Mesendoderm (in vitro differentiated cells): ENCODE measurements around the gene B9D1.
A peak's percentile ranks its signal among the peaks of the same experiment; 100 is the strongest.

ENCODE experiments used
- DNase-seq: peaks from one replicate; pipeline ENCODE4 v3.0.0; 2013
- H2AK5ac ChIP-seq: 2 replicates; pipeline ENCODE4 v1.6.1; 2013; ENCODE audit warnings: low read length, inconsistent platforms
- H2BK120ac ChIP-seq: 2 replicates; pipeline ENCODE4 v1.6.1; 2013; ENCODE audit warnings: low read depth, mild to moderate bottlenecking, low read length, moderate library complexity, mixed read lengths
- H2BK15ac ChIP-seq: replicated peaks from 2 replicates; pipeline ENCODE4 v1.6.1; 2013; ENCODE audit warnings: low read depth, mild to moderate bottlenecking, moderate library complexity
- H2BK5ac ChIP-seq: 2 replicates; pipeline ENCODE4 v1.6.1; 2013; ENCODE audit warnings: low read length, inconsistent platforms
- H3K18ac ChIP-seq: 2 replicates; pipeline ENCODE4 v1.6.1; 2013; ENCODE audit warnings: mild to moderate bottlenecking, low read length, mixed read lengths
- H3K23ac ChIP-seq: one replicate; pipeline ENCODE4 v1.6.1; 2013; ENCODE audit warnings: low read length
- H3K27ac ChIP-seq: 2 replicates; pipeline ENCODE4 v1.5.1; 2013; ENCODE audit warnings: low read depth, mild to moderate bottlenecking, inconsistent platforms, low read length, moderate library complexity
- H3K27me3 ChIP-seq: 2 replicates; pipeline ENCODE4 v1.6.1; 2013; ENCODE audit warnings: low read length, control low read depth, mild to moderate bottlenecking, inconsistent platforms; ENCODE audit not compliant: insufficient read depth, poor library complexity
- H3K36me3 ChIP-seq: 2 replicates; pipeline ENCODE4 v1.6.1; 2013; ENCODE audit warnings: low read length, inconsistent platforms; ENCODE audit not compliant: control insufficient read depth, insufficient read depth
- H3K4ac ChIP-seq: one replicate; pipeline ENCODE4 v1.6.1; 2013; ENCODE audit warnings: low read depth, mild to moderate bottlenecking, low read length, moderate library complexity
- H3K4me1 ChIP-seq: 2 replicates; pipeline ENCODE4 v1.6.1; 2013; ENCODE audit warnings: low read depth, low read length, inconsistent platforms; ENCODE audit not compliant: control insufficient read depth
- H3K4me2 ChIP-seq: 2 replicates; pipeline ENCODE4 v1.6.1; 2013; ENCODE audit warnings: low read length
- H3K4me3 ChIP-seq: 2 replicates; pipeline ENCODE4 v1.5.1; 2013; ENCODE audit warnings: mild to moderate bottlenecking, low read length
- H3K56ac ChIP-seq: one replicate; pipeline ENCODE4 v1.6.1; 2013; ENCODE audit warnings: low read length
- H3K79me1 ChIP-seq: 2 replicates; pipeline ENCODE4 v1.6.1; 2013; ENCODE audit warnings: low read length, inconsistent platforms
- H3K79me2 ChIP-seq: 2 replicates; pipeline ENCODE4 v1.6.1; 2013; ENCODE audit warnings: mild to moderate bottlenecking, low read length; ENCODE audit not compliant: control insufficient read depth, insufficient read depth
- H3K9ac ChIP-seq: 2 replicates; pipeline ENCODE4 v1.6.1; 2013; ENCODE audit warnings: low read length, inconsistent platforms
- H4K5ac ChIP-seq: one replicate; pipeline ENCODE4 v1.6.1; 2013; ENCODE audit warnings: low read length
- H4K8ac ChIP-seq: one replicate; pipeline ENCODE4 v1.6.1; 2013; ENCODE audit warnings: low read depth, mild to moderate bottlenecking, control low read depth, low read length, moderate library complexity
- WGBS: extraction: QIAGEN DNeasy Blood & Tissue Kit; methylation state at CpG from one replicate; pipeline ENCODE4 v1.1.7; 2013; ENCODE audit warnings: low lambda C conversion rate, missing lambda C conversion rate; ENCODE audit not compliant: insufficient coverage; ENCODE audit errors: extremely low coverage; 5-methylcytosine and 5-hydroxymethylcytosine counted together

The B9D1 gene

GRCh38 chr17:19365499-19365817, 2.9 kb upstream of the B9D1 start:
- H3K23ac ChIP-seq, result no peak overlapping the region
- no peak overlapping the region for H3K4ac ChIP-seq
- no peak overlapping the region for H3K27ac ChIP-seq
- no peaks in the 10 kb centered on the region for H3K27me3 ChIP-seq
- H3K4me2 ChIP-seq, result no peak overlapping the region
- H2AK5ac ChIP-seq, result peak overlapping the region; percentile 78
- no peak overlapping the region for H2BK15ac ChIP-seq
- H2BK5ac ChIP-seq, result no peak overlapping the region
- H3K36me3 ChIP-seq, result no peaks in the 10 kb centered on the region
- H3K9ac ChIP-seq, result no peak overlapping the region
- no peak overlapping the region for H3K18ac ChIP-seq
- DNase-seq, result no peak
- peaks cover 6% of the 10 kb centered on the region for H3K79me1 ChIP-seq
- no peak overlapping the region for H2BK120ac ChIP-seq
- H3K79me2 ChIP-seq, result no peaks in the 10 kb centered on the region
- no peak overlapping the region for H4K8ac ChIP-seq
- H4K5ac ChIP-seq, result no peak overlapping the region
- no peak overlapping the region for H3K4me3 ChIP-seq
- H3K56ac ChIP-seq, result no peak overlapping the region
- no CpG with 5 or more reads among the region's 4 CpGs for WGBS
- H3K4me1 ChIP-seq, result peaks cover 10% of the 10 kb centered on the region

GRCh38 chr17:19364699-19365498, 2.4 kb upstream of the B9D1 start:
- Histone ChIP-seq H2BK120ac (no peak overlapping the region), H3K4me3 (no peak overlapping the region), H2BK5ac (peak overlapping the region; percentile 28), H3K27me3 (no peaks in the 10 kb centered on the region), H2AK5ac (peak overlapping the region; percentile 76), H4K5ac (no peak overlapping the region), H4K8ac (no peak overlapping the region), H3K27ac (no peak overlapping the region), H3K79me2 (no peaks in the 10 kb centered on the region), H3K4ac (no peak overlapping the region), H3K4me1 (peaks cover 10% of the 10 kb centered on the region), H3K23ac (peak overlapping the region; percentile 45), H3K18ac (no peak overlapping the region), H3K4me2 (no peak overlapping the region), H3K9ac (no peak overlapping the region), H2BK15ac (no peak overlapping the region), H3K36me3 (no peaks in the 10 kb centered on the region), H3K56ac (peak overlapping the region; percentile 37), H3K79me1 (peaks cover 6% of the 10 kb centered on the region)
- no peak for DNase-seq
- no CpG with 5 or more reads among the region's 14 CpGs for WGBS

GRCh38 chr17:19363460-19364035, 1.0 kb upstream of the B9D1 start:
- Histone ChIP-seq H3K56ac (peak overlapping the region; percentile 62), H2BK120ac (no peak overlapping the region), H2BK5ac (peak overlapping the region; percentile 35), H3K18ac (peak overlapping the region; percentile 16), H4K5ac (no peak overlapping the region), H3K9ac (peak overlapping the region; percentile 10), H3K27ac (no peak overlapping the region), H4K8ac (no peak overlapping the region), H3K79me1 (peaks cover 6% of the 10 kb centered on the region), H2AK5ac (no peak overlapping the region), H3K4me3 (no peak overlapping the region), H3K4me2 (no peak overlapping the region), H3K23ac (no peak overlapping the region), H3K4ac (peak overlapping the region; percentile 41), H3K36me3 (peaks cover under 1% of the 10 kb centered on the region), H3K27me3 (no peaks in the 10 kb centered on the region), H3K79me2 (no peaks in the 10 kb centered on the region), H2BK15ac (no peak overlapping the region), H3K4me1 (peaks cover 10% of the 10 kb centered on the region)
- WGBS, result no CpG with 5 or more reads among the region's 6 CpGs
- no peak for DNase-seq

- WGBS, result no CpG with 5 or more reads among the region's 14 CpGs
- Histone ChIP-seq H3K79me1 (peaks cover 6% of the 10 kb centered on the region), H3K4me2 (peak overlapping the region; percentile 0), H2BK120ac (no peak overlapping the region), H3K23ac (no peak overlapping the region), H2AK5ac (no peak overlapping the region), H3K27ac (no peak overlapping the region), H2BK15ac (no peak overlapping the region), H3K4ac (no peak overlapping the region), H3K18ac (no peak overlapping the region), H2BK5ac (no peak overlapping the region), H3K79me2 (no peaks in the 10 kb centered on the region), H4K5ac (no peak overlapping the region), H3K56ac (no peak overlapping the region), H3K9ac (peak overlapping the region; percentile 75), H3K36me3 (peaks cover 2% of the 10 kb centered on the region), H3K27me3 (no peaks in the 10 kb centered on the region), H4K8ac (no peak overlapping the region), H3K4me3 (no peak overlapping the region), H3K4me1 (peaks cover 10% of the 10 kb centered on the region)
- no peak for DNase-seq
Measured at GRCh38 chr17:19363114-19363438, 553 bp upstream of the B9D1 start.

DNA sequence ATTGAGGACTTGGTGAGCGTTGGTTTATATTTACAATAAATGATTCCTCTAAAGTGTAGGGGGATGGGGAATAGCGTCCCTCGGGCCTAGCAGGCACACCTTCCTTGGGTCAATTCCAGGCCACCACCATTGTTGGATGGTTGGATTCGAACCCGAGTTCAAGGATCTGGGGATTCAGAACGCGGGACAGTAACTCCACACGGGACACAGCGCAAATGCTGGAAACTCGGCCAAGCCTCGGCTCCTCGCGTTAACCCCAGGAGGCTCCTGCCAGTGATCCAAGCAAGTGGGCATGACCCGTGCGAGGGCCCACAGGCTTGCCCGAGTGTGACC, 613 bp downstream of the B9D1 start:
- Histone ChIP-seq H3K4me2 (peak overlapping the region; percentile 91), H2BK120ac (no peak overlapping the region), H4K5ac (no peak overlapping the region), H3K56ac (peak overlapping the region; percentile 94), H3K36me3 (peaks cover 2% of the 10 kb centered on the region), H2AK5ac (no peak overlapping the region), H3K27me3 (no peaks in the 10 kb centered on the region), H3K23ac (peak overlapping the region; percentile 95), H3K4me3 (peak overlapping the region; percentile 77), H2BK15ac (no peak overlapping the region), H4K8ac (peak overlapping the region; percentile 1), H2BK5ac (no peak overlapping the region), H3K18ac (no peak overlapping the region), H3K79me1 (peaks cover 6% of the 10 kb centered on the region), H3K4me1 (peaks cover 10% of the 10 kb centered on the region), H3K4ac (peak overlapping the region; percentile 50), H3K9ac (peak overlapping the region; percentile 88), H3K27ac (no peak overlapping the region), H3K79me2 (no peaks in the 10 kb centered on the region)
- no peak for DNase-seq
- no CpG with 5 or more reads among the region's 16 CpGs for WGBS

GRCh38 chr17:19361326-19361725, 1.2 kb downstream of the B9D1 start:
- H4K8ac ChIP-seq, result no peak overlapping the region
- no peak overlapping the region for H3K4me3 ChIP-seq
- H2BK15ac ChIP-seq, result no peak overlapping the region
- H3K18ac ChIP-seq, result no peak overlapping the region
- H2AK5ac ChIP-seq, result no peak overlapping the region
- no peaks in the 10 kb centered on the region for H3K79me2 ChIP-seq
- H3K56ac ChIP-seq, result peak overlapping the region; percentile 94
- H3K79me1 ChIP-seq, result peaks cover 6% of the 10 kb centered on the region
- no peak for DNase-seq
- H3K4ac ChIP-seq, result no peak overlapping the region
- no peak overlapping the region for H3K23ac ChIP-seq
- H4K5ac ChIP-seq, result no peak overlapping the region
- peak overlapping the region; percentile 91 for H3K4me2 ChIP-seq
- H3K36me3 ChIP-seq, result peaks cover 2% of the 10 kb centered on the region
- H2BK5ac ChIP-seq, result no peak overlapping the region
- H3K4me1 ChIP-seq, result peaks cover 10% of the 10 kb centered on the region
- no peak overlapping the region for H3K27ac ChIP-seq
- no peak overlapping the region for H2BK120ac ChIP-seq
- no peaks in the 10 kb centered on the region for H3K27me3 ChIP-seq
- H3K9ac ChIP-seq, result peak overlapping the region; percentile 88
- WGBS, result no CpG with 5 or more reads among the region's 6 CpGs
